AG04450 (cell line): ENCODE results near the gene CNIH3. TPM values are rescaled to one million over a fixed set of nuclear protein-coding genes. Genes with fewer than 3 reads are reported as not detected.

Experiments used
- CTCF ChIA-PET: fragments of 300-600, 350-600 bp; formaldehyde crosslinking; extraction: SDS; loops from one replicate; lab custom pipeline; 2022; ENCODE audit warnings: antibody characterized with exemption, inconsistent platforms; lab: Charles Lee
- POLR2A ChIA-PET: fragments of 350-600 bp; formaldehyde crosslinking; extraction: SDS; loops from one replicate; lab custom pipeline; 2021; ENCODE audit warnings: antibody characterized with exemption, inconsistent platforms; lab: Yijun Ruan, JAX
- DNase-seq: peaks from one replicate; pipeline ENCODE4 v3.0.0-alpha.2; 2011; ENCODE audit warnings: low read depth, low spot score
- H3K27ac ChIP-seq: one replicate; pipeline ENCODE4 v1.5.1; 2012; ENCODE audit warnings: low read depth, low read length, control low read depth
- H3K27me3 ChIP-seq: one replicate; pipeline ENCODE4 v1.6.0; 2012; ENCODE audit warnings: low read length; ENCODE audit not compliant: control insufficient read depth, insufficient read depth
- H3K4me3 ChIP-seq: 2 replicates; pipeline ENCODE4 v1.5.1; 2011; ENCODE audit warnings: mild to moderate bottlenecking, low read depth, low read length, control low read depth
- H3K9me3 ChIP-seq: 2 replicates; pipeline ENCODE4 v1.5.1; 2012; ENCODE audit warnings: low read length; ENCODE audit not compliant: control insufficient read depth, insufficient read depth
- polyA plus RNA-seq: library from polyadenylated mRNA; depleted of rRNA; stranded (reverse); fragments of >200 nt; gene quantifications from 2 replicates; pipeline ENCODE4 v1.2.3, GENCODE V29; 2011
- TF ChIP-seq, protein P1 (sequence below): IDR thresholded peaks from 2 replicates; pipeline ENCODE4 v1.5.1; 2011; ENCODE audit warnings: low read depth, low read length, control low read depth, inconsistent platforms

Gene CNIH3
- polyA plus RNA-seq, 1 experiment = 6.5 TPM

GRCh38 chr1:224656392-224656791 is 40.3 kb downstream of the CNIH3 start:
- Histone ChIP-seq H3K4me3 (no peak overlapping the region), H3K27ac (no peak overlapping the region), H3K9me3 (no peaks in the 10 kb centered on the region), H3K27me3 (no peaks in the 10 kb centered on the region)
- DNase-seq = no peak
- TF ChIP-seq, protein P1, sequence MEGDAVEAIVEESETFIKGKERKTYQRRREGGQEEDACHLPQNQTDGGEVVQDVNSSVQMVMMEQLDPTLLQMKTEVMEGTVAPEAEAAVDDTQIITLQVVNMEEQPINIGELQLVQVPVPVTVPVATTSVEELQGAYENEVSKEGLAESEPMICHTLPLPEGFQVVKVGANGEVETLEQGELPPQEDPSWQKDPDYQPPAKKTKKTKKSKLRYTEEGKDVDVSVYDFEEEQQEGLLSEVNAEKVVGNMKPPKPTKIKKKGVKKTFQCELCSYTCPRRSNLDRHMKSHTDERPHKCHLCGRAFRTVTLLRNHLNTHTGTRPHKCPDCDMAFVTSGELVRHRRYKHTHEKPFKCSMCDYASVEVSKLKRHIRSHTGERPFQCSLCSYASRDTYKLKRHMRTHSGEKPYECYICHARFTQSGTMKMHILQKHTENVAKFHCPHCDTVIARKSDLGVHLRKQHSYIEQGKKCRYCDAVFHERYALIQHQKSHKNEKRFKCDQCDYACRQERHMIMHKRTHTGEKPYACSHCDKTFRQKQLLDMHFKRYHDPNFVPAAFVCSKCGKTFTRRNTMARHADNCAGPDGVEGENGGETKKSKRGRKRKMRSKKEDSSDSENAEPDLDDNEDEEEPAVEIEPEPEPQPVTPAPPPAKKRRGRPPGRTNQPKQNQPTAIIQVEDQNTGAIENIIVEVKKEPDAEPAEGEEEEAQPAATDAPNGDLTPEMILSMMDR = no peak
- ChIA-PET POLR2A (interaction anchor here (0.6 kb wide), 1 partner anchor 153 kb away, joined by 3 read pairs; no protein-coding TSS in a partner anchor), CTCF (interaction anchor here (0.7 to 6.3 kb wide), 3 partner anchors 12 to 195 kb away, joined by 3 to 19 read pairs (median 7); no protein-coding TSS in a partner anchor)

DNA sequence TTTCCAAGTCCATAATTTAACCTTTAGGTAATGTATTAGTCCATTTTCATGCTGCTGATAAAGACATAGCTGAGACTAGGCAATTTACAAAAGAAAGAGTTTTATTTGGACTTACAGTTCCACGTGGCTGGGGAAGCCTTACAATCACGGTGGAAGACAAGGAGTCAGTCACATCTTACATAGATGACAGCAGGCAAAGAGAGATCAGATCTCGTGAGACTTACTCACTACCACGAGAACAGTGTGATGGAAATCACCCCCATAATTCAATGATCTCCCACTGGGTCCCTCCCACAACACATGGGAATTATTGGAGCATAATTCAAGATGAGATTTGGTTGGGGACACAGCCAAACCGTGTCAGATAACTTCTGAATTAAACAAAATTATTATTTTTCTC is 44.0 kb downstream of the CNIH3 start:
- Histone ChIP-seq H3K27me3 (no peaks in the 10 kb centered on the region), H3K27ac (no peak overlapping the region), H3K9me3 (no peaks in the 10 kb centered on the region), H3K4me3 (no peak overlapping the region)
- DNase-seq = no peak
- ChIA-PET CTCF (interaction anchor here (2.5 to 6.3 kb wide), 4 partner anchors 8 to 192 kb away, joined by 8 to 19 read pairs (median 14); no protein-coding TSS in a partner anchor), POLR2A (no interaction called here)
- TF ChIP-seq, protein P1 = no peak

GRCh38 chr1:224662870-224663269 is 46.8 kb downstream of the CNIH3 start:
- ChIA-PET CTCF (no interaction called here), POLR2A (no interaction called here)
- Histone ChIP-seq H3K27me3 (no peaks in the 10 kb centered on the region), H3K27ac (no peak overlapping the region), H3K4me3 (no peak overlapping the region), H3K9me3 (no peaks in the 10 kb centered on the region)
- DNase-seq = no peak
- TF ChIP-seq, protein P1 = no peak

DNA sequence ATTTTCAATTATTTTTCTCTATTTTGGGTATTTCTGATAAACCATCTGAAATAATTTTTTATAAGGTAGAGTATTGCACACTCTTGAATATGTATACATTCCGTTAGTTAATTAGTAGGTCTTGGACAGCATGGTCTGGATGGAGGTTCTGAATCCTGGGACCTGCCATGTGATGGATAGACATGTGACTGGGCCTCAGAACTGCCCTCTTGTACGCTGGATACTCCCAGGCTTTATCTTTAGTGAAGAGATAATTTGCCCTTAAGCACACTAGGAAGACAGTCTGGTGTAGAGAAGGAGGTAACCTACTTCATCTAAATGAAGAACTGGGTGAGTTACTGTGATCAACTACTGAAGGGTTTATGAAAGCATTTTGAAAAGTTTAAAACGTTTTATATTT is 48.9 kb downstream of the CNIH3 start:
- ChIA-PET POLR2A (no interaction called here), CTCF (no interaction called here)
- no peak overlapping the region for H3K4me3 ChIP-seq
- no peak for DNase-seq
- H3K9me3 ChIP-seq = no peaks in the 10 kb centered on the region
- TF ChIP-seq, protein P1 = no peak
- H3K27ac ChIP-seq = no peak overlapping the region
- no peaks in the 10 kb centered on the region for H3K27me3 ChIP-seq

- DNase-seq = no peak
- no peak overlapping the region for H3K4me3 ChIP-seq
- CTCF ChIA-PET = no interaction called here
These were observed 50.0 kb downstream of the CNIH3 start for GRCh38 chr1:224666078-224666477.

More at GRCh38 chr1:224666078-224666477, 50.0 kb downstream of the CNIH3 start:
- no peaks in the 10 kb centered on the region for H3K9me3 ChIP-seq
- TF ChIP-seq, protein P1 = no peak
- no peaks in the 10 kb centered on the region for H3K27me3 ChIP-seq
- no peak overlapping the region for H3K27ac ChIP-seq
- POLR2A ChIA-PET = no interaction called here
